Measurements from ENCODE around the gene NBEAL2.

Gene NBEAL2

DNA sequence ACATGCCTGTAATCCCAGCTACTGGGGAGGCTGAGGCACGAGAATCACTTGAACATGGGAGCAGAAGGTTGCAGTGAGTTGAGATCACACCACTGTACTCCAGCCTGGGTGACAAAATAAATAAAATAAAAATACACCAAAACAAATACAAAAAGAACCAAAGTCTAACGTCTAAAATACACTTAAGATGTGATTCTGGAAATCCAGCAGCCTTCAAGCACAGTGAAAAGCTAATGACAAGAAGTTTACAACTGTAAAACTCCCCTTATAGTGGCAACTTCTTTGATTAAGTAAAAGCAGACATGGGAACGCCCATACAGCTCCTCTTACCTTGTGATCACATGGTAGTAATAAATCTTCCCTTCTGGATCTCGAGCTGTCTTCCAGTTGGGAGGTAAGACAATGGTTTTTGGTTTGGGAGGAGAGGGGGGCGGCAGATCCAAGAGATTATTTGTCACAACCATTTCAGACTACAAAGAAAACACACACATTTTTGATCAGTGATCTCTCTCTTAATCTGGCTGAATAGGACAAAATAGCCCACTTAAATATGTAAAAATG is 62.8 kb downstream of the NBEAL2 start:
- no peak for TF ChIP-seq JUND (IDR thresholded peaks at IDR 0.05; ENCODE audit: low read depth)
- DNase-seq (ENCODE audit: low read depth in 1 of 2, low spot score in 1 of 2), result no peak
- in situ Hi-C loops (cut with HindIII; ENCODE audit: low pct_unique_long_range_greater_than_20kb, low sequenced_read_pairs), result no loop called here

DNA sequence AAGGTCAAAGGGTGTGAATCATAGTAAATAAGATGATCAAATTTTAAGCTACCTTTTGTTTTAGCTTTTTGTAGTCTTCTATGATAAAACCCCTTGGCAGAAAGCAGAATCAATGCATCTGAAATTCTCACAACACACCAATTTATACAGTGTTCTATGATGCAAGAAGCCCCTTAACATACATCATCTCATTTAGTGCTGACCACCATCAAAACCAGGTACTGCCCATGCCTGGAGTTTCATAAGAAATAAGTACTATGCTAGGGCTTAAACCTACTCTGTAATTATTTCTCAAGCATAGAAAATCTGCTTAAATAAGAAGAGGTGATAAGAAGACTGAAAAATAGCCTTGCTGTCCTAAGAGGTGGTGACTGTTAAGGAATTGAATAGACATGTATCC is 67.6 kb downstream of the NBEAL2 start:
- no peak for DNase-seq (ENCODE audit: low read depth in 1 of 2, low spot score in 1 of 2)
- no peak for TF ChIP-seq JUND (IDR thresholded peaks at IDR 0.05; ENCODE audit: low read depth)
- in situ Hi-C loops (cut with HindIII; ENCODE audit: low pct_unique_long_range_greater_than_20kb, low sequenced_read_pairs), result no loop called here

DNA sequence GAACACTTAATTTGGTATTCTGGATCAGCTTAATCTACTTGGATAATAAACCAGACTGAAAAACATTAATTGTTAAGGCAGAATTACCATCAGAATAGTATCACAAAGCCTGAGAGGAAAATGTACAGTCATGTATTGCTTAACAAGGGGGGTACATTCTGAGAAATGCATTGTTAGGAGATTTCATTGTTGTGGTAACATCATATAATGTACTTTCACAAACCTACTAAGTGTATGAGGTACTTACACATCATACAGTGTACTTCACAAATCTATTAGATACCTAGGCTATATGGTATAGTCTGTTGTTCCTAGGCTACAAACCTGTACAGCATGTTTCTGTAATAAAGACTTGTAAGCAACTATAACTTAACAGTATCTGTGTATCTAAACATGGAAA is 68.2 kb downstream of the NBEAL2 start:
- in situ Hi-C loops (cut with HindIII; ENCODE audit: low pct_unique_long_range_greater_than_20kb, low sequenced_read_pairs), result no loop called here
- TF ChIP-seq JUND (IDR thresholded peaks at IDR 0.05; ENCODE audit: low read depth), result no peak
- no peak for DNase-seq (ENCODE audit: low read depth in 1 of 2, low spot score in 1 of 2)

DNA sequence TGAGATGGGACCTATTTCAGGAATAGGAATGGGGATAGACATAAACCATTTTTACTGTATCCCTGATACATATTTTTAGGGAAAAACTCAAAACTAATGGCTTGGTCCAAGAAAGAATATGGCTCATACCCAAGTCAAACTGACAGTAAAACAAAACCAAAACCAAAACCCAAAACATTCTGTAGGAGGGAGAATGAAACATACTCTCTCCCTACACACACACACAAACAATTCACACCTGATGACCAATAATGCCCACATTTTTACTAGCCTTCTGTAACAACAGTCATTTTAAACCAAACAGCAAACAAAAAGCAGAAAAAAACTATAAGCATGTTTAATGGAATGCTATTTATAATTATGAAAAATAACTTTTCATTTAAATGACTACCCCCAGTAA is 74.9 kb downstream of the NBEAL2 start:
- DNase-seq (ENCODE audit: low read depth in 1 of 2, low spot score in 1 of 2), result no peak
- no peak for TF ChIP-seq JUND (IDR thresholded peaks at IDR 0.05; ENCODE audit: low read depth)
- in situ Hi-C loops (cut with HindIII; ENCODE audit: low pct_unique_long_range_greater_than_20kb, low sequenced_read_pairs), result no loop called here

DNA sequence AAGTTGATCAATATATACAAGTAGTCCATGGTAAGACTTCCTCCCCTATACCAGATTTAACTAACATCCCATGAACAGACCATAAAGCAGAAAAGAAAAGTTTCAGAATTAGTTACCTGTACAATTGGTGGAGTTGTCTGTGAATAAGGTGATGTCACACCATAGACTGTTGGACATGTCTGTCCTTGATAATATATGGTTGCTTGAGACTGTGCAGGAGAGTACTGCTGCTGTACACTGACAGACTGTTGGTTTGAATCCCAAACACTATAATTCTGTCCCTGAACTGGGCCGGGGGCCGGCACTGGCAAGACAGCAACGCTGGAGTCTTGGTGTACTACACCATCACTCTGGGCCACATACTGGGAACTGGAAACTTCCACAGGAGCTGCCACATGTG is 77.2 kb downstream of the NBEAL2 start:
- TF ChIP-seq JUND (IDR thresholded peaks at IDR 0.05; ENCODE audit: low read depth), result no peak
- in situ Hi-C loops (cut with HindIII; ENCODE audit: low pct_unique_long_range_greater_than_20kb, low sequenced_read_pairs), result no loop called here

DNA sequence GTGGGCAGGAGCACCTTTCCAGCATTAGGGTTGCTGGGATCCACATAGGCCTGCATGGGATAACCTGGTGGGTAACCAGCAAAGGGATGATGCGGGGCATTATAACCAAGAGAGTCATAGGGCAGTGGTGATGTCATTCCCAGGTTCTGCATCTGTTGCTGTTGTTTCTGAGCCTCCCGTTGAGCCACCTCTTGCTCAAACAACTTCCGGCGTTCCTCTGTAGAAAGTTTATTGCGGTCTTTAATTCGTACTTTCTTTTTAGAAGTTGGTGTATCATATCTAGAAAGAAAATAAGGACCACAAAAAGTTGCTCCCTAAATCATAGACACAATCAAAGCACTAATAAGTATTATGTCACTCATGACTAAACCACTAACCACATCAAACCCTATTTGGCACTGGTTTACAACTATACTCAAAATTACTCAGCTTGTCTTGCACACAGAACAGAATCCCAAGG is 77.8 kb downstream of the NBEAL2 start:
- in situ Hi-C loops (cut with HindIII; ENCODE audit: low pct_unique_long_range_greater_than_20kb, low sequenced_read_pairs), result no loop called here
- TF ChIP-seq JUND (IDR thresholded peaks at IDR 0.05; ENCODE audit: low read depth), result no peak
- DNase-seq (ENCODE audit: low read depth in 1 of 2, low spot score in 1 of 2), result no peak

More for the DNA sequence above, 77.2 kb downstream of the NBEAL2 start:
- DNase-seq (ENCODE audit: low read depth in 1 of 2, low spot score in 1 of 2), result no peak
